ENCODE measurements around the gene NRG3. TPM values are rescaled to one million over a fixed set of nuclear protein-coding genes. Genes with fewer than 3 reads are reported as not detected.

The NRG3 gene
- total RNA-seq, 4 donors from 2014 or later: 0.22 to 2.4 TPM; not detected in 2

GRCh38 chr10:82938331-82938730, 1063.3 kb downstream of the NRG3 start:
- TF ChIP-seq CTCF (IDR thresholded peaks at IDR 0.05; ENCODE audit: low read depth): no peak

DNA sequence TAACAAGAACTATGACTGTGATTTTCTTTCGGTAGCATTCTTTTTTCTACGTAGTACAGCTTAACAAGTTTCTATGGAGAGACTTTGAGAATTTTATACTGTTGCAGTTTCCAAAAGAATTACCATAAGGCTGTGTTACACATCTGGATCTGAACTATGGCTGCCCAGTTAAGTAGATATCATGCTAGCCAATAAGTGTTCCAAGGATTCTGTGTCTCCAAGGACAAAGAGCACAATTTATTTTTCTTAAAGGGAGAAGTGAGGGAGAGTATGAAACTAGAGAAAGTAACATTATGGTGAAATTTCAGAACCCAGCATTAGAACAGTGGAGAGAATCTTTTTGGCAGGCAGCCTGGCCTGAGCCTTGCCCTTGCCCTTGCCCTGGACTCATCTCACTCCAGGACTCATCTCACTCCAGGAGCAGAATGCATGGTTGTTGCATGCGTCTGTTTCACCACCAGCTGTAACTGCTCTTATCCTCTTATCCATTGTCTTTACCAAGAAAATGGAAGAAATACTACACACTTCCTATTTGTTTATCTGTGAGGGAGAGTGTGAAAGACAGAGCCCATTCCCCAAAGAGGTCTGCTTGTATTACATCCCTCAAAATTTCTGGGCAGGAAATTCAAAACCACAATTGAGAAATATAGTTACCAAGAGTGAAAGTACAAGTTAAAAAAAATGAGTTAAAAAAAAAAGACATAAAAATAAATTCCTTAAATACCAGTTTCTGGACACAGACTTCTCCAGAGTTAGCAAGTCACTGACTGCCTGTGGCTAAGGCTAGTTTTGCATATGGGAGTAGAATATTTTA, 1067.5 kb downstream of the NRG3 start:
- no peak for TF ChIP-seq CTCF (IDR thresholded peaks at IDR 0.05; ENCODE audit: low read depth)

GRCh38 chr10:82943142-82943541, 1068.1 kb downstream of the NRG3 start:
- TF ChIP-seq CTCF (IDR thresholded peaks at IDR 0.05; ENCODE audit: low read depth): no peak

- no peak for TF ChIP-seq CTCF (IDR thresholded peaks at IDR 0.05; ENCODE audit: low read depth)
Observed at GRCh38 chr10:82949816-82950575, 1075.0 kb downstream of the NRG3 start.

- no peak for TF ChIP-seq CTCF (IDR thresholded peaks at IDR 0.05; ENCODE audit: low read depth)
Observed at GRCh38 chr10:82953331-82953730, 1078.3 kb downstream of the NRG3 start.

- no peak for TF ChIP-seq CTCF (IDR thresholded peaks at IDR 0.05; ENCODE audit: low read depth)
Observed at GRCh38 chr10:82953909-82954308, 1078.9 kb downstream of the NRG3 start.

DNA sequence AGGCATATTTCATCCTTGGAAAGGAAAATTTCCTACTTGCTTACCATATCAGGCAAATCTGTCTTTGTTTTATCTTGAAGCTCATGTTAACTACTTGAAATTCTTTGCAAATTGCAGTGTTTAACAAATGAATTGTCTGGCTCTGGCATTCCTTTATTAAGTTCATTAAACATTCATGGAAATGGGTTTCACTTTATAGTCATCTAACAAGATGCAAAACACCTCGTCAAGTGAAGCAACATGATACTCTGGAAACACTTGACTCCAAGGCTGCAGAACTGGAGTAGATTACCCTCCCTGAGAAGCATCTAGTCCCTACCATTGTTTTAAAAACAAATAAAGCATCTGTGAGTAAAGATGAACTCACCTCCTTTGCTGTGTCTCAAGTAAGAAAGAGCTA, 1086.9 kb downstream of the NRG3 start:
- no peak for TF ChIP-seq CTCF (IDR thresholded peaks at IDR 0.05; ENCODE audit: low read depth)

Data from subcutaneous adipose tissue (tissue), 4 donors.